ENCODE data around the gene NDUFA8.

NDUFA8 gene

GRCh38 chr9:122096620-122097415 is 62.8 kb downstream of the NDUFA8 start:
- no peak for DNase-seq (ENCODE audit: low spot score)
- in situ Hi-C loops (cut with MboI; ENCODE audit: low pct_unique_long_range_greater_than_20kb, low sequenced_read_pairs, unreplicated experiment): no loop called here
- TF ChIP-seq CTCF (IDR thresholded peaks at IDR 0.05; ENCODE audit: extremely low read depth, insufficient read depth, missing control alignments): no peak

- DNase-seq (ENCODE audit: low spot score): peak; percentile 62
- peak; percentile 74 for TF ChIP-seq CTCF (IDR thresholded peaks at IDR 0.05; ENCODE audit: extremely low read depth, insufficient read depth, missing control alignments)
- in situ Hi-C loops (cut with MboI; ENCODE audit: low pct_unique_long_range_greater_than_20kb, low sequenced_read_pairs, unreplicated experiment): no loop called here
Measured at GRCh38 chr9:122095010-122095767, 64.4 kb downstream of the NDUFA8 start.

All from GM13977 (cell line).